ENCODE results near the gene SSUH2.
"Not testable (repeated sequence)": the region's sequence is repeated elsewhere in the genome, so short reads cannot be mapped to it uniquely, and the experiment has no call there.

SSUH2 gene

DNA sequence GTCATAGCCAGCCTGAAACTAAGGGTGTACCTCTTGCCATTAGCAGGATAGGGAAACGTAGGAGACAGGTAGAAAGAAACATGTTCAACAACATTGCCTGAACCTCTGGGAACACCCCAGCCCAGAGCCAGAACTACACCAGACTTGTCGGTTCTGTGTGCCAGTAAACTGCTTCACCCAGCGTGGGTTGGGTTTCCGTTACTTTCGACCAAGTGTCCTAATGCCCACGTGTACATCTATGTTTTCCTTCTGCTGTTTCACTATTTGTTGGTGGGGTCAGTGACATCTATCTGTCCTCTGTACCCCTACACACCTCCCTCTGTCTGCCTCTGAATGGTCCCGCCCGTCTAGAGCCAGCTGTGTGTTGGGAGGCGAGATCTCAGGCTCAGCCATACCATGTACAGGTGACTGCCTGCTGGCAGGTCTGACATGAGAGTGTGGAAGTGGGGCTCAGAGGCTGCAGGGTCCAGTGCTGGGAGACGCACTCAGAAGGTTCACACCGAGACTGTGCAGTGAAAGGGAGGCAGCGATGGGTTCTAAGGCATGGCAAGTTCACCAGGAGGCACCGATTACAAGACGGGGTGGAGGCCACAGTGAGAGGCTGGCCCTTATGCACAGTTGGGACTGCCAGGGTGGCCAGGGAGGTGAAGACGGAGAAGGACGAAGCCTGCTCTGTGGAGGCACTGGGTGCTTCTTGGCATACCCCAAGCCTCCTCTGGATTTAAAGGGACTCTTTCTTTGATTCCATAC lies 36.4 kb downstream of the SSUH2 start:
- DNase-seq = no peak

DNA sequence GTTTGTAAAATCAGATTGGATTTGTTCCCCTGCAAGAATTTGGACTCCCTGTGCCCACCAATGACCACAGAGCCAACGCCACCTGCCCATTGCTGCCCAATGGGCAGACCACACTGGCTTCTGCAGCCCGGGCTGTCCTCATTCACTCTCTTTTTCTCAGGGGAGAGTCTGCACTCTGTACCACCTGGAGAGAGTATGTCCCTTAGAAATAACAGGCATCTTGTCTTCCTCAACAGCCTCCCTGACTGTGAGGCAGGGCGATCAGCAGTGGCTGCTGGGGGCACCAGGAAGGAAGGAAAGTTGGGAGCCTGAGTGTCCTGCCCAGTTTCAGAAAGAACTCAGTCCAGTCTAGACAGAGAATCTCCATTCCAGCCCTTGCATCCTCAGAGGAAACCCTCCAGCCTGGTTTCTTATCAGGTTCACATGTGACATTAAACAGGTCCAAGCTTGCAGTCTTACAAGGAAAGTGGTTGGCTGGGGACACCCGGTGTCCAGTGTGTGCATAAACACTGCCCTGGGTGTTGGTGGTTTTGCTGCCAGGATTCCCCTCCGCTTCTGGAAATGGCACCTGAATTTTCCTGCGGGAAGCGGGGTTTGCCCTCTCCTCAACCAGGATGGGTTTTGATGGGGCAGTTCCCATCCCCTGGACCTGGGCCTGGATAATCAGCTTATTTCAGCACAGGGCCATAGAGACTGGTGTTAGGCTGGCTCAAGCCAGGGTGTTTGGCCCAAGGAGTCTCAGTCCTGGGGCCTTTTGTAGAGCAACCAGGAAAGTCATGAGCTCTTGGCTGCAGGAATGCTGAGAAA lies 37.2 kb downstream of the SSUH2 start:
- DNase-seq = no peak

DNA sequence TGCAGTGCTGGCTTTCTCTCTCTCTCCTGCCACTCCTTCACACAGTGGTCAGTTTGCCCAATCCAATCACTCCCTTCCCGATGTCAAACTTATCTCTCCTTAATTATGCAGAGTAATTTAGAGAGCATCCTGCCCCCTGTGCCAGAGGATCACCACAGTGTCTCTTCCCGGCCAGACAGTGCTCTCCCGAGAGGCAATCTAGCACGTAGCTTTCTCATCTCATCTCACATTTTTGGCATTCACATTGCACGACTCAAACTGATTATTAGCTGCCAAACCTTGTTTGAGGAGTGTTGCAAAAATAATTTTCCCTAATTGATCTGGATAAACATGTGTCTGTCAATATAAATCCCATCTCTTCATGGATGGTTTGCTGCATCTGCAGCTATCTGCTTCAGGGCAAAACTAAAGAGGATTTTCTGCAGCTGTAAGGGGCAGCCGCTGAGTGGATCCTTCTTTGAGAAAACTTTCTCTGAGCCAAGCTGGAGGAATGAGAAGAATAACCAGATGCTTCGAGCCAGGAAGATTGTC lies 37.8 kb downstream of the SSUH2 start:
- DNase-seq = no peak

DNA sequence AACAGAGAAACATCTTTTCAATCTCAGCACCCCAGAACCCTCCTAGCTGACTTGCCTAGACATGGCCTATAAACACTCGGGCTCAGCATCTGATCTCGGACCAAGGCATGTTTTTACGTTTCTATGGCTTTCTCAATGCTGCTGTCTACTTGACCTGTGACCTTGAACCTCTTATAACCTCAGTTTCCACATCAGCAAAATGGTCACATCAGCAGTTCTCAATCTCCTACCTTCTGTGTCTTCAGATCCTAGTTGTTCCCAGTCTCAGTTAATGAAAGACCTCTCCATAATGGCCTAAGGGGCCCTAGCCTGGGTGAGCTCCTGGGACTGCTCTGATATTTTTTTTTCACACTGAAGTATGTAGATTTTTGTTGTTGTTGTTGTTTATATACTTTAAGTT lies 39.6 kb downstream of the SSUH2 start:
- no peak for DNase-seq

DNA sequence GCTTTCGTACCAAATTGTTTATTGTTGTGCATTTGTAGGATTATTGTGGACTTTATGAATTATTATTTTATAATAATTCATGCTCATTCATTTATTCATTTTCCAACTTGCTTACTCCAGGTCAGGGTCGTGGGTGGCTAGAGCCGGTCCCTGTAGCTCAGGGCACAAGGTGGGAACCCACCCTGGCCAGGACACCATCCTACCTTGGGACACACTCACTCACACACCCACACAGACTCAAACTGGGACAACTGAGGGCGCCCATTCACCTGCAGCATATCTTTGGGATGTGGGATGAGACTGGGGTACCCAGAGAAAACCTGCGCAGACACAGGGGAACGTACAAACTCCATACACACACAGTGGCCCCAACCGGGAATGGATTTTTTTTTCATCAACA lies 40.6 kb downstream of the SSUH2 start:
- DNase-seq = no peak

DNA sequence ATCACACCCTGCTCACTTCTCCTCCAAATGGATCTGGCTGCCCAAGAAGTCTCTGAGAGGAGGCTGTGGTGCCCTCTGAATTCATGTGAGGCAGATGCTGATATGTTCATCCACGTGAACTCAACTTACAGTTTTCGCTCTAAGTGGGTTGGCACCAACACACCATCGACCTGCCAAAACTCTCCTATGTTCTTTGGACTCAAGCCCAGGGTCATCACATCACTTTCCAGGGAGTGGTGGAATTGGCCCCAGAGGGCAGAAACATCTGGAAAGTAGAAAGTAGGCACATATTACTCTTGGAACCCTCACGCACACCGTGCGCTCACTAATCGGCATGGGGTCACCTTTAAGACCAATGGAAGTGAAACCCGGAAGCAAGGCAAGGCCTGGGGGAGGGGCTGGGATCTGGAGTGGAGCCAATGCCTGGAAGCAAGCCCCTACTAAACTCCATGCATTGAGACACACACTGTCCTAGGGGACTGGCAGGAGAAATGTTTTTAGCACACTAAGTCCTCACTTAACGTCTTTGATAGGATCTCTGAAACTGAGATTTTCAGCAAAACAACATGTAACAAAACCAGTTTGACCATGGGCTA lies 41.4 kb downstream of the SSUH2 start:
- DNase-seq = no peak

DNA sequence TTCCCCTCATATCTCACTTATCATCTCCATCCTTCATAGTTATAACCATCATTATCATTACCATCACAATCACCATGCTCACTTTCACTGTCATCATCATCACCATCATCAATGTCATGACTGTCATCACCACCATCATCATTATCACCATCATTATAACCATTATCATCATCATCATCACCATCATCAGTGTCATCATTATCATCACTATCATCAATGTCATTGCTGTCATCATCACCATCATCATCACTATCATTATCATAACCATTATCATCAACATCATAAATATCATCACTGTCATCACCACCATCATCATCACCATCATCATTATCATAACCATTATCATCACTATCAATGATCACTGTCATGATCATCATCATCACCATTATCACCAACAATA lies 44.1 kb downstream of the SSUH2 start:
- no peak for DNase-seq

DNA sequence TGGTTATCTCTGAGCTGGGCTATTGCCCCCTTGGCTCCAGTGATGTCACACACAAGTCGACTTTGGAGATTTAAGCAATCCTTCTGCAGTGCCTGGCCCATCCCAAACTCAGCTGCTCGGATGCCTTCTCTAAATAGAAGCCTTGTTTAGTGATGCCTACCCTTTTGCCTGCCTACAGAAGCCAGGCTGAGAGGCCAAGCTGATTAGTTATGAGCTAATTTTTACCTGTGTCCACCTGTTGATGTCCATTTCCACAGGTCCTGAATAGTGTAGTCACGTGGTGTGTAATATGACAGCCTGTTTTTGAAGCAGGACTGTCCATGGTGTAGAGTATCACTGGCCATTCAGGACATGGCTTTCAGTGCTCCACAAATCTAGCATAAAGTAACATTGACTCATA lies 45.5 kb downstream of the SSUH2 start:
- no peak for DNase-seq

DNA sequence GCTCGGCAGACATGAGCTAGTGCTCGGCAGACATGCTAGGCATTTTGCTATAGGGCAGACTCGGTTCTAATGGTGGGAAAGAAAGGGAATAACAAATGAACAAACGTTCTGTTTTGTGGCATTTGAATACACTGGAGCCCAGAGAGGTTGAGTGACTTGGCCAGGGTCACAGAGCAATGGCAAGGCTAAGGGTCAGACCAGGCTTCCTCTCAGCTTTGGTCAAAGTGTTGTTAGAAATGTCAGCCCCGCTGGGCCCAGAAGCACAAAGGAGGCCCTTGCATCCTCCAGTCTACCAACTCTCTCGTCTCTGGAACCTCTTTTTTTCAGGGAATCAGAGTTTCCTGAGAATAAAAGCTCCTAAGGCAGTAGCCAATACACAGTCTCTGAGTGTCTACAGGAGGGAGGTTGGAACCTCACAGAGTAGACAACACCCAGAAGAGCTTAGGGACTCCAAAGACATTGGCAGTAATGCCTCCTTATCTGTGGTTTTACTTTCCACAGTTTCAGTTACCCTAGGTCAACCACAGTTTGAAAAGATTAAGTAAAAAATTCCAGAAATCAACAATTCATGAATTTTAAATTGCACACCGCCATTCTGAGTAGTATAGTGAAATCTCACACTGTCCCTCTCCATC lies 47.3 kb downstream of the SSUH2 start:
- DNase-seq = no peak

DNA sequence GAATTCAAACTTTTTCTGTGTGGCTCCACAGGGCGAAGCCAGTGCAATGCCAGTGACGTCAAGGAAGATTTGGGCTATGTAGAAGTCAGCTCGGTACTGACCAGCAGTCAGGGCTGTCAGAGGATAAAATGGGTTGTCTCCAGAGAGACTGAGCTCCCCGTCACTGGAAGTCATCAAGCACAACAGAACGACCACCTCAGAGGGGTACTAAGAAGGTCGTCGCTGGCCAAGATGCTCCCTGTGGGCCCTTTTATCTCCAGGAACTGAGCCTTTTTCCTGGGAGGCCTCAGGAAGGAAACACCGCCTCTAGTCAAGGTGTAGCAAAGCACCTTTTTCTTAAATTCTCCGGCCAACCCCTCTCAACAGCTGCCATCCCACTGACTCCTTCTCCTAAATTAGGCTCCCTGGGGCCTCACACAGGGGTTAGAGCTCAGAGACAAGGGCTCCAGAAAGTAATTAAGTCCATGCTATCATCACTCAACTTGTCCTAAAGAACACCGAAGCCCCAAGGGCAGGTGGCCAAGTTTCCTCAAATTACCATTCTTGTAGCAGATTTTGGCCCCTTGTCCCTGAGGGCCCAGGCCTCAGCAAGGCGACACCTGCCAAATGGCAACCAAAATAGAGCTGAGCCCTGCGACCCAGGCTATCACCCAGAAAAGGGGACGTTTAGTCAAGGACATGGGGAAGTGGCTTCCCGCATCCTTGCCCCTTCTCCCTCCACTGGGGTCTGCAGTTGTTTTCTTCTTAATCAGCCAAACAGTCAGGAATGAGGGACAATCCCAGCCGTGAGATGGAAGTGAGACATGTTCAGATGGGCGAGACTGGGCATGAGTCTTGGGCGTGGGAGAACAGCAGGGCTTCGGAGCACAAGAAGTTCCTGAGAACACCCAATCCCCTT lies 48.0 kb downstream of the SSUH2 start:
- no peak for DNase-seq

DNA sequence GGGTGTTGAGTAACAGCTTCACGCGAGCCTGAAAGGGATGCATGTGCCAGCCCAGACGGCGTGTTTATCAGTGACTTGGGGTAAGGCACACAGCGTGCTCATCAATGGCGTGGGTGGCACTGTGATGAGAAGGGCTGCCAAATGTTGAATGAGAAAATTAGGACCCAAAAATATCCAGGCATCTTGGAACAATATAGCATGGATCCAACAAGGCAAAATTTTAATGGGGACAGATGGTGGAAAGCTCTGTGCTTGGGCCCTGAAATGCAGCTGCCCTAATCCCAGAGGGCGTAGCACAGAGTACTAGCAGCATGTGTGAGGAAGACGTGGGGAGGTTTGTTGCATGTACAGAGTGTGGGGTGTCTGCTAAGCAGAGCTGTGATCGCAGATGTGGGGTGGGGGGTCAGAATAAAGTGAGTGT lies 48.9 kb downstream of the SSUH2 start:
- no peak for DNase-seq

DNA sequence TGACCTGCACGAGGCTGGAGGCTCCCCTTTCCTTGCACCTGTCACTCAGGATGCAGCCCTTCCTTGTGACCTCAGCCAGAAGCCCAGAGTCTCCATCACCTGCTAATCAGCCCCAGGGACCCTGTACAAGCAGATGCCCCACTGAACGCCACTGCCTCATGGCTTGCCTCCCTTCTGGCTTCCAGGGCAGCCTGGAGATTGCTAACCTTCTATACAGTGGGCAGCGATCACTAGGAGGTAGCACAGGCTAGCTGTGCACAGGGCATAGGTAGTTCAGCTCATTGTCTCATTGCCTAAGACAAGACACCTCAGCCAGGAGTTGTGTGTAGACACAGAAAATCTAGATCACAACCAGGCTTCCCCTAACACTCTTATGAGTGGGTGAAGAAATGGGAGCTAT lies 49.3 kb downstream of the SSUH2 start:
- DNase-seq = no peak

DNA sequence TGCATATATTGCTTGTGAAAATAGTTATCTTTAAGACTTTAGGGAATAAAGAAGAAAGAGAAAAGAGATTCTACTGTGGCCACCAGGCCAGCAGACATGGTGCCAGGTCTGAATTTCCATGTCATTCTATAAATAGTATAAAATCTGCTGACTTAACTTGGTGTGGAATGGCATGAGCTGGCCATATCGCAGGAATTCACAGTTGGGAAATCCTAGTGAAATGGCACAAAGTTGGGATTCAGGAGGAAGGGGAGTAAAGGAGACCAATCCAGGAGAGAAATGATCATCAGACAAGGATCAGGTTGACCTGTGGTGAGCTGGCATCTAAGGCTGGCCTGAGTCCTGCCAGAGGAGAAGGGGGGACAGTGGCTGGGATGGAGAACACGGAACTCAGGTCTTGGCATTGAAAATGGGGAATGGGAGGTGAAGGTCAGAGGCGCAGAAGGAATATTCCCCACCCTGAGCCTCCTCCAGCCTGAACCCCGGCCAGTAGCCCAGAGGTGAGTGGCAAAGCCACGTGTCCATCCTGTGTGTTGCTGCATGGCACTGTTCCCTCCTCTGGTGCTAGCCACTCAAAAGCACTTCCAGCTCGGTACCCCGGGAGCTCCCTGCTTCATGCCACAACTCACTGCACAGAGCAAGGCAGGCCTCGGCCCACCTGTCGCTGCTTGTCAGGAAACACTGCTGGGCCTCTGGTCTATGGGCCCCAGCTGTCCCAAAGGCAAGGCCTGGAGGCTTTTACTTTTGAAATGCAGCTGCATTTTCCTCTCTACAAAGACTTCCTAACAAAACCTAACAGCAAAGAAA lies 51.4 kb downstream of the SSUH2 start:
- DNase-seq = no peak

DNA sequence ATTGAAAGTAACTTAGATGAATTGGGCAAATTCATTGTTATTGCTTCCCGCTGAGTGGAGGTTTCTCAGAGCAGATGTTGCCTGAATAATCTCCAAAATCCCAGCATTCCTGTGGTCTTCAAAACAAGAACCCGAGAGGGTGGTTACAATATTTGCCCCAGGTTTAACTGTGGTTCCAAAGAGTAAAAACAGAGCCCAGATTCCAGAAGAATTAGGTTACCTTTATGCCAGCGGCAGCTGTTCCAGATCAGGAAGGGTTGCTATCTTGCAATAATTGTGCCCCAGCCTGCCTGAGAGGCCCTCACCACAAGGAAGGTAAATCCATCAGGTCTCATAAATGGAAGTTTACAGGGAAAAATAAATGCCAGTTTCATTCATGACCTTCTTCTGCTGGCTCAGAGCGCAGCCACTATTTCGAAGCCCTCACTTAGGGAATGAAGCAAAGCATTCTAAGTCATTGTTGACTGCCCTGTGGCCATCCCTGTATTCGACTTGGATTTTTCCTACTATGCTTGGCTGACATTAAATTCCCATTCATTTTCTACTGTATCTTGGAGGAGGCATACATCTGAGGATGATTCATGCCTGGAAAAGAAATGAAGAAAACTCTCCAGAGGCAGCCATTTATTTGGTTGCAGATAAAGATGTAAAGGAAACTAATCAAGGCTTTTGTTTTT lies 54.6 kb downstream of the SSUH2 start:
- no peak for DNase-seq

DNA sequence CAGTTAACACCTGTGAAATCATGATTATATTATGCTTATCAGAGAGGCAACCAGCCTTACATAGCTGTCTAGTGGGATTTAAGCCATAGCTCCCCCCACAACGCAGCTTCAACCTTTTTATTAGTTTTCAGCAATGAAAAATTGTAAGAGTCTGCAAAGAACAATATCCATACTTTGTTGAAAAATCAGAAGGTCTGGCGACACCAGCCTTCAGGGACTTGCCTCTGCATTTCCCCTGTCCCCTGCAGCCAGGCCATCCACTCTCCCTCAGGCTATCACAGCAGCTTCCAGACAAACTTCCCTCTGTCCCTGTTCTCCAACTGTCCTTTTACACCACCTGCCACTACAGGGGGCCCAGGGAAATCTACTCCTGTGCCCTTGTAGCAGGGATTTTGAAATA lies 59.9 kb downstream of the SSUH2 start:
- no peak for DNase-seq

DNA sequence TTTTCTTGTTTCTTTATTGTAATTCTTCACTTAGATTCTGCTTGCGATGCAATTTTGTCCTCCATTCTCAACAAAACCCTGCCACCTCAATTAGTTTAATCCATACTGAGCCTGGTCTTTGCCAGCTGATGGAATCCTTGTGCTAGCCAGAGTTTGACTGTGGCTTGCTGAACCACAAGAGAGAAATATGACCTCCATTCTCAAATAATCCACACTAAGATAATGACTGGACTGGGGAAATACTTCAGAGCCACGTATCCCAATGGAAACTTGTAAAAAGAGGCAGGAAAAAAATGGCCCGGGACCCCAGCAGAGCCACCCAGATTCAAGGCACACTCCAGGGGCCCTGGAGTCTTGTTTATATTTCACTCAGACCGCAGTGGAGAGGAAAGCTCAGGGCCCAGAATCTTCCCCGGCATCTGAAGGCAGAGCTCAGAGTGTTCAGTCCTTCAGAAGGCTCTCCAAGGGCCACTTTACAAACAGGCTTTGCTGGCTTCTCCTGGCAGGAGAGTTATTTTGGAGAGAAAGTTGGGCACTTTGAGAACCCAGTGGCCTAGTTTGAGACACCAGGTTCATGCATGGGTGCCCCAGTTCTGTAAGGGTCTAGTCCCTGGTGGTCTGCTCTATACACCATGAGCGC lies 62.7 kb downstream of the SSUH2 start:
- no peak for DNase-seq

DNA sequence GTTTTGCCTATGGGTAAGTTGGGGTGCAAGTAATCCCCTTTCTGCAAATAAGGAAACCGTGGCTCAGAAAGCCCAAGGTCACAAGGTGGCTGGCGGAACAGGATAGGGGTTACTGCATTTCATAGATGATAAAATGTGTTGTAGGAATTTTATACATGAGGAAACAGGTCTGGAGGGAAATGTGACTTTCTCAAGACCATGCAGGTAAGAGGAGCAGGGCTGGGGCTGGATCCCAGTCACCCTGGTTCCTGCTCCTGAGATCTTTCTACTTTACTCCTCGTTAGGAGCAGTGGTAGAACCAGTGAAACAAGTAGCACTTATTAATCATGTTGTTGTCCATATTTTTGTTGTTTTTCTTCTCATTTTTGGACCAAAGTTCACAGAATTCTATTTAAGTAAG lies 63.2 kb downstream of the SSUH2 start:
- DNase-seq = no peak

DNA sequence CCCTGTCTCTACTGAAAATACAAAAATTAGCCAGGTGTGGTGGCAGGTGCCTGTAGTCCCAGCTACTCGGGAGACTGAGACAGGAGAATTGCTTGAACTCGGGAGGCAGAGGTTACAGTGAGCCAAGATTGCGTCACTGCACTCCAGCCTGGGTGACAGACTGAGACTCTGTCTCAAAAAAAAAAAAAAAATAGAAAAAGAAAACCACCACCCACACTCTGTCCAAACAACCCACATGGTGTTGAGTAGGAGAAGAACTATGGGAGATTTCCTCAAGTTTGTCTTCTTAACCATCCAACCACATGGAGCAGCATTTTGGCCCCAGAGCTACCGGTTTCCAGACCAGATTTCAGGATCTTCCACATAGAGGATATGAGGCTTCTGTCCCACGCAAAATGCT lies 64.2 kb downstream of the SSUH2 start:
- not testable (repeated sequence) for DNase-seq

DNA sequence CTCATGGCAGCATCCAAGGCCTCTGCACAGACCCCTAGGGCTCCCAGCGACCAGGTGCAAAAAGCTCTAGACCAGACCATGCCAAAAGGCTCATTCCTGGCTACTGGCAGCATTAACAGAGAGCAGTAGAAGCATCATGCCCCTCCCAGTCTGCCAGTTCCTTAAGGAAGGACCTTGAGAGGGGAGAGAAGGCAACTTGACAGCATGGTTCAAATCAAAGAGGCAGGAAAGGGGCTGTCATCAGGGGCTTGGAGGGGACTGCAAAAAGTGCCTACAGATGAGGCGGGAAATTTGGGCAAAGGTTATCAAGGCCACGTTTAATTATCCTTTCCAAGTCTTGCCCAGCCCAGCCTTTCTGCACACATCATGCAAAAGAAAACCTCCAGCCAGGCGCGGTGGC lies 64.7 kb downstream of the SSUH2 start:
- DNase-seq = no peak

DNA sequence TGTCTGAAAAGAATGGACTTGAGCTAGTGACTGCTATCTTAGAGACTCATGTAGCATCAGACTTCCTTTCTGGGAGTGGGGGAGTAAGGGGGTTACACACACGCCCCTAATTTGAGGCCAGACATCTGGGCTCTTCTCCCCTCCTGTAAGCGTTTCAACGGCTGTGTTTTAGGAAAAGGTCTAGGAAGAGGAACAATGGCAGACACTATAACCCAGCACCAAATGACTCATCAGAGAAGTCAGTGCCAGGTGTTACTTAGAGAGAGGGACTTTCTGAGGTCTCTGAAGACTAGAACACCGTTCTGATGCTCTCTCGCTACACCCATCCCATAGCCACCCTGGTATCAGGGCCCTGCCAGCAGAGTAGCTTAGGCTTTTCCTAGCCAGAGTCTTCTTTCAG lies 65.5 kb downstream of the SSUH2 start:
- no peak for DNase-seq

Measured in CD4-positive, alpha-beta T cell treated with Interleukin-15 for 1 hour (primary cell).